ENCODE data around the gene RPL29.

RPL29 gene

DNA sequence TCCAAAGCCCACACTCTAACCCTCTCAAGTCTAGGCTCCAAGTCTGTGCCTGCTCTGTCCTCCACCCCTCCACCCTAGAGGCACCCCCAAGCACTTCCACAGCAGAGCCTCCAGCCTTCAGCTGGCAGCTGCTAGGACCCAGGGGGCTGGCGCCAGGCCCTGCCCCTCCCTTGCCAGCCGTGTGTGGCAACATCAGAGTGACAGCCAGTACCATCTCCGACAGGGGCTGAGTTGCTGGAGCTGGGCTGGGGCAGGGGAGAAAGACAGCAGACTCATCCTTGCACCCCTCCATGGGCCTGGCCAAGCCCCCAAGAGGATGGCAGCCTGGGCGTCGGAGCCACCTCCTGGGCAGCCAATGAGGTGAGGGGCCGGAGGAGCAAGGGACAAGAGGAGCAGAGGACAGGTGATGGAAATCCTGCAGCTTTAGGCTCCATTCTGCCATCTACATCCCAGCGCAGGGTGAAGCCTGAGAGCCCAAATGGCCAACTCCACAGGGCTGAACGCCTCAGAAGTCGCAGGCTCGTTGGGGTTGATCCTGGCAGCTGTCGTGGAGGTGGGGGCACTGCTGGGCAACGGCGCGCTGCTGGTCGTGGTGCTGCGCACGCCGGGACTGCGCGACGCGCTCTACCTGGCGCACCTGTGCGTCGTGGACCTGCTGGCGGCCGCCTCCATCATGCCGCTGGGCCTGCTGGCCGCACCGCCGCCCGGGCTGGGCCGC, 40.4 kb downstream of the RPL29 start, which contains the start of gene GPR62:
Gene GPR62 (plus strand): TSS at position 207 of the 718 bp plus-strand sequence. CDS start 272 bp downstream, at position 479.
- DNase-seq (ENCODE audit: low read depth, low spot score), result no peak
- TF ChIP-seq, protein P1, sequence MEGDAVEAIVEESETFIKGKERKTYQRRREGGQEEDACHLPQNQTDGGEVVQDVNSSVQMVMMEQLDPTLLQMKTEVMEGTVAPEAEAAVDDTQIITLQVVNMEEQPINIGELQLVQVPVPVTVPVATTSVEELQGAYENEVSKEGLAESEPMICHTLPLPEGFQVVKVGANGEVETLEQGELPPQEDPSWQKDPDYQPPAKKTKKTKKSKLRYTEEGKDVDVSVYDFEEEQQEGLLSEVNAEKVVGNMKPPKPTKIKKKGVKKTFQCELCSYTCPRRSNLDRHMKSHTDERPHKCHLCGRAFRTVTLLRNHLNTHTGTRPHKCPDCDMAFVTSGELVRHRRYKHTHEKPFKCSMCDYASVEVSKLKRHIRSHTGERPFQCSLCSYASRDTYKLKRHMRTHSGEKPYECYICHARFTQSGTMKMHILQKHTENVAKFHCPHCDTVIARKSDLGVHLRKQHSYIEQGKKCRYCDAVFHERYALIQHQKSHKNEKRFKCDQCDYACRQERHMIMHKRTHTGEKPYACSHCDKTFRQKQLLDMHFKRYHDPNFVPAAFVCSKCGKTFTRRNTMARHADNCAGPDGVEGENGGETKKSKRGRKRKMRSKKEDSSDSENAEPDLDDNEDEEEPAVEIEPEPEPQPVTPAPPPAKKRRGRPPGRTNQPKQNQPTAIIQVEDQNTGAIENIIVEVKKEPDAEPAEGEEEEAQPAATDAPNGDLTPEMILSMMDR (IDR thresholded peaks at IDR 0.05; ENCODE audit: insufficient read depth, low read length, missing control alignments), result no peak
- POLR2A ChIA-PET, result no interaction called here
- no peak within 1 kb of the TSS for H3K4me3 ChIP-seq (ENCODE audit: low read depth, low read length)
- CTCF ChIA-PET, result interaction anchor here (2.7 to 6.7 kb wide), 3 partner anchors 10 to 19 kb away, joined by 11 to 52 read pairs (median 33); partner anchors contain the start of genes ABHD14A, ABHD14B, PARP3 and RRP9

DNA sequence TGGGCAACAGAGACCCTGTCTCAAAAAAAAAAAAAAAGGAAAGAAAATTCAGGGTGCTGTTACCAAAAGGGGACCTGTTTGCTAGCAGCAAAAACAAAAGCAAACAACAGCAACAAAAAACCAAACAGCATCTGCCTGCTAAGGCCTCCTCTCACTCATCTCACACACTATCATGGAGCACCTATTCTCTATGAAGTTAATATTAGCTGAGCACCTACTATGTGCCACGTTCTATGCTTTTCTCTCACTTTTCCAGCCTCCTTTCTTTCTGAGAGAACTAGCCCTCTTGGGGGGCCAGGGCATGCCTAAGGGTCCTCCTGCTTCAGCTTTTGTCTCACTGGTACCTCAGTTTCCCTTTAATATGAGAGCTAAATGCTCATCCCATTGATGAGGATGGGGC, 41.0 kb downstream of the RPL29 start:
- no peak for DNase-seq (ENCODE audit: low read depth, low spot score)
- TF ChIP-seq, protein P1 (IDR thresholded peaks at IDR 0.05; ENCODE audit: insufficient read depth, low read length, missing control alignments), result no peak
- H3K4me3 ChIP-seq (ENCODE audit: low read depth, low read length), result no peak overlapping the region
- CTCF ChIA-PET, result interaction anchor here (1.6 to 6.7 kb wide), 4 partner anchors 10 to 19 kb away, joined by 3 to 52 read pairs (median 22); partner anchors contain the start of genes ABHD14A, ABHD14B, PARP3 and RRP9
- POLR2A ChIA-PET, result interaction anchor here (1.1 kb wide), 1 partner anchor 20 kb away, joined by 4 read pairs; the partner anchor contains the start of gene ABHD14A

DNA sequence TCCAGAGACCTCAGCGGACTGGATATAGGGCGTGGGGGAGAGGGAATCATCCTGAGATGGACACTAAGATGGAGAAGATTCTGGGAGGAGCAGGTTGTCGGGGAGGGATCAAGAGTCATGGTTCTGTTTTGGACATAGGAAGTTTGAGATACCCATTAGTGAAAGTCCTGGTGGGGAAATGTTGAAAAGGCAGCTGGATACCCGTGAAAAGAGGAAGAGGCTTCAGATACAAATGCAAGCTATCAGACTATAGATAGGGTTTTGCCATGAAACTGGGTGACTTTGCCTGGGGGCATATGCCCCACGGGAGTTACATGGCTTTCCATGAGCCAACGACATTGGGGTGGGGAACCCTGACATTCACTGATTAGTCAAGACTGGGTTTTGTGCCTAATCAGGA, 41.6 kb downstream of the RPL29 start:
- TF ChIP-seq, protein P1 (IDR thresholded peaks at IDR 0.05; ENCODE audit: insufficient read depth, low read length, missing control alignments), result no peak
- CTCF ChIA-PET, result interaction anchor here (1.6 to 6.7 kb wide), 4 partner anchors 9 to 20 kb away, joined by 3 to 52 read pairs (median 22); partner anchors contain the start of genes ABHD14A, ABHD14B, PARP3 and RRP9
- H3K4me3 ChIP-seq (ENCODE audit: low read depth, low read length), result no peak overlapping the region
- no peak for DNase-seq (ENCODE audit: low read depth, low spot score)
- POLR2A ChIA-PET, result interaction anchor here (1.1 kb wide), 1 partner anchor 21 kb away, joined by 4 read pairs; the partner anchor contains the start of gene ABHD14A

DNA sequence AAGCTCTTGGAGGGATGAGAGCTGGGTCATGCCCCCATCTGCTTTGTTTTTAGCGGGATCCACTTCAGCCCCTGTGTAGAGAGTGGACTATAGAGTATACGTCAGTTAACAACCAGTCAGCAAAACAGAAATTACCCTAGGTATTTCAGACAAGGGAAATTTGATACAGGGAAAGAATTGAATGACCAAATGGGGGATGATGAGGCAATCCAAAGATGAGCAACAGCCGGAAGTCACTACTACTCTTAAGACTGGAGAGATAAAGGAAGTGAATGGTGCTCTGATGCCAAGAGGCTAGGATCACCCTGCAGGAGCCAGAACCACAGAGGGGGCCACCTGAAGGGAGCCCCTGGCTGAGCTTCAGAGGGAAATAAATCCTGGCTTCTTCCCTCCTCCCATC, 42.2 kb downstream of the RPL29 start:
- ChIA-PET CTCF (interaction anchor here (1.6 to 6.7 kb wide), 4 partner anchors 8 to 21 kb away, joined by 3 to 52 read pairs (median 22); partner anchors contain the start of genes ABHD14A, ABHD14B, PARP3 and RRP9), POLR2A (interaction anchor here (0.6 to 2.0 kb wide), 2 partner anchors 12 to 454 kb away, joined by 3 to 4 read pairs; partner anchors contain the start of genes DCAF1, PARP3 and RRP9)
- peak; percentile 40 for DNase-seq (ENCODE audit: low read depth, low spot score)
- TF ChIP-seq, protein P1 (IDR thresholded peaks at IDR 0.05; ENCODE audit: insufficient read depth, low read length, missing control alignments), result no peak
- no peak overlapping the region for H3K4me3 ChIP-seq (ENCODE audit: low read depth, low read length)

DNA sequence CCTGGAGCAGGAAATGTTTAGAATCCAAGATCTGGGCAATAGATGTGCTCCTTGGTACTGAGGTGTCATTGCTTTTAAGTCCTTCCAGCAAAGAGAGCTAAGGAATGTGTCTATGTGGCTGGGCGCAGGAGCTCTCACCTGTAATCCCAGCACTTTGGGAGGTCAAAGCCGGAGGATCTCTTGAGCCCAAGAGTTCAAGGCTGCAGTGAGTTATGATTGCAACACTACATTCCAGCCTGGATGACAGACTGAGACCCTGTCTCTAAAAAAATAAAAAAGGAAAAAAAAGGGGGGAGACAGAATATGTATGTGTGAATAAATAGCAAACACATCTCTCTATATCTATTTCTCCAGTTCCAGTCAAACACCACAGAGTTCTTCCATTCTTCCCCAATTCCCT, 44.8 kb downstream of the RPL29 start:
- ChIA-PET CTCF (interaction anchor here (4.2 to 6.7 kb wide), 3 partner anchors 9 to 23 kb away, joined by 23 to 52 read pairs (median 33); partner anchors contain the start of genes ABHD14A, ABHD14B, PARP3 and RRP9), POLR2A (no interaction called here)
- TF ChIP-seq, protein P1 (IDR thresholded peaks at IDR 0.05; ENCODE audit: insufficient read depth, low read length, missing control alignments), result no peak
- no peak overlapping the region for H3K4me3 ChIP-seq (ENCODE audit: low read depth, low read length)
- no peak for DNase-seq (ENCODE audit: low read depth, low spot score)

DNA sequence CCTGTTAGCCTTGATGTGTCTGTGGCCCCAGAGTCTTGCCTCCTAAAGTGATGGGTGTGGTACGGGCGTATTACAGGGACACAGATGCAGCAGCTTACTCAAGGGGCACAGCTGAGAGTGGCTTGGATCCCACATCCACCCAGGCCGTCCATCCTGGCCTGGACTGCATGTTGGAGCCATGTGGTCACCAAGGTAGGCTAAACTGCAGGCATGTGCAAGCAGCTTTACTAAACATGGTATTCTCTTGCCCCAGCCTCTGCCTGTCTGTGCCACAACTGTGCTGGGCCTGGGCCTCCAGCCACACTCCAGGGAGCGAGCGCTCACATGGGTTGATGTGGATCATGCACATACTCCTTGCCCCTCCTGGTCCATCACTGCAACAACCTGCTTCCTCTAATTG, 46.6 kb downstream of the RPL29 start:
- TF ChIP-seq, protein P1 (IDR thresholded peaks at IDR 0.05; ENCODE audit: insufficient read depth, low read length, missing control alignments), result no peak
- no peak for DNase-seq (ENCODE audit: low read depth, low spot score)
- H3K4me3 ChIP-seq (ENCODE audit: low read depth, low read length), result no peak overlapping the region
- CTCF ChIA-PET, result interaction anchor here (1.5 to 4.2 kb wide), 3 partner anchors 14 to 25 kb away, joined by 3 to 23 read pairs (median 5); partner anchors contain the start of genes ABHD14A, ABHD14B and PCBP4
- POLR2A ChIA-PET, result no interaction called here
